ENCODE measurements around the gene ADARB2.

ADARB2 gene

GRCh38 chr10:1217237-1217587 is 520.1 kb downstream of the ADARB2 start:
- Histone ChIP-seq H3K4me3 (ENCODE audit: severe bottlenecking) (no peak overlapping the region), H3K9me3 (ENCODE audit: severe bottlenecking) (no peaks in the 10 kb centered on the region), H3K4me1 (ENCODE audit: insufficient read depth, poor library complexity, severe bottlenecking) (no peaks in the 10 kb centered on the region), H3K27ac (ENCODE audit: poor library complexity, severe bottlenecking) (no peak overlapping the region), H3K27me3 (ENCODE audit: insufficient read depth, poor library complexity, severe bottlenecking) (no peaks in the 10 kb centered on the region), H3K36me3 (ENCODE audit: low read depth) (no peaks in the 10 kb centered on the region)
- DNase-seq (ENCODE audit: low spot score): no peak
- no peak for ATAC-seq (ENCODE audit: low read depth)
- TF ChIP-seq CTCF (IDR thresholded peaks at IDR 0.05; ENCODE audit: poor library complexity, severe bottlenecking): no peak

- no peaks in the 10 kb centered on the region for H3K9me3 ChIP-seq (ENCODE audit: severe bottlenecking)
- ATAC-seq (ENCODE audit: low read depth) (no peak), DNase-seq (ENCODE audit: low spot score) (no peak)
- H3K4me1 ChIP-seq (ENCODE audit: insufficient read depth, poor library complexity, severe bottlenecking): no peaks in the 10 kb centered on the region
- no peaks in the 10 kb centered on the region for H3K27me3 ChIP-seq (ENCODE audit: insufficient read depth, poor library complexity, severe bottlenecking)
- no peak overlapping the region for H3K27ac ChIP-seq (ENCODE audit: poor library complexity, severe bottlenecking)
- no peak for TF ChIP-seq CTCF (IDR thresholded peaks at IDR 0.05; ENCODE audit: poor library complexity, severe bottlenecking)
- H3K36me3 ChIP-seq (ENCODE audit: low read depth): no peaks in the 10 kb centered on the region
- H3K4me3 ChIP-seq (ENCODE audit: severe bottlenecking): no peak overlapping the region
These were observed 520.6 kb downstream of the ADARB2 start for GRCh38 chr10:1216574-1217236.

- H3K27ac ChIP-seq (ENCODE audit: poor library complexity, severe bottlenecking): no peak overlapping the region
- H3K36me3 ChIP-seq (ENCODE audit: low read depth): no peaks in the 10 kb centered on the region
- DNase-seq (ENCODE audit: low spot score): no peak
- no peak overlapping the region for H3K4me3 ChIP-seq (ENCODE audit: severe bottlenecking)
- no peaks in the 10 kb centered on the region for H3K9me3 ChIP-seq (ENCODE audit: severe bottlenecking)
- no peaks in the 10 kb centered on the region for H3K4me1 ChIP-seq (ENCODE audit: insufficient read depth, poor library complexity, severe bottlenecking)
- TF ChIP-seq CTCF (IDR thresholded peaks at IDR 0.05; ENCODE audit: poor library complexity, severe bottlenecking): no peak
- H3K27me3 ChIP-seq (ENCODE audit: insufficient read depth, poor library complexity, severe bottlenecking): no peaks in the 10 kb centered on the region
- ATAC-seq (ENCODE audit: low read depth): no peak
These were observed 521.3 kb downstream of the ADARB2 start for GRCh38 chr10:1215862-1216573.

- H3K4me1 ChIP-seq (ENCODE audit: insufficient read depth, poor library complexity, severe bottlenecking): no peaks in the 10 kb centered on the region
- no peak for ATAC-seq (ENCODE audit: low read depth)
- TF ChIP-seq CTCF (IDR thresholded peaks at IDR 0.05; ENCODE audit: poor library complexity, severe bottlenecking): no peak
- no peak overlapping the region for H3K4me3 ChIP-seq (ENCODE audit: severe bottlenecking)
- no peaks in the 10 kb centered on the region for H3K36me3 ChIP-seq (ENCODE audit: low read depth)
- no peak overlapping the region for H3K27ac ChIP-seq (ENCODE audit: poor library complexity, severe bottlenecking)
- no peaks in the 10 kb centered on the region for H3K27me3 ChIP-seq (ENCODE audit: insufficient read depth, poor library complexity, severe bottlenecking)
- no peak for DNase-seq (ENCODE audit: low spot score)
- H3K9me3 ChIP-seq (ENCODE audit: severe bottlenecking): no peaks in the 10 kb centered on the region
These were observed 522.3 kb downstream of the ADARB2 start for GRCh38 chr10:1214882-1215540.

Measured in RWPE2 (cell line).